Heart left ventricle (tissue), 16 donors: ENCODE measurements around the gene OLFML2B. TPM values are rescaled to one million over a fixed set of nuclear protein-coding genes. Genes with fewer than 3 reads are reported as not detected.
A peak's percentile ranks its signal among the peaks of the same experiment; 100 is the strongest.

ENCODE experiments used
- ATAC-seq, 4 donors: fragments of 200-7000 bp; cut with Tn5 transposase; one replicate each; pipeline ENCODE4 v1.9.1; 2020 to 2022; ENCODE audit warnings: moderate library complexity in 4 of 4, mild to moderate bottlenecking in 3 of 4, moderate number of reproducible peaks in 1 of 4
- DNase-seq, 5 donors: peaks; one replicate each; pipeline ENCODE4 v3.0.0-alpha.2; 2020
- H3K27ac ChIP-seq, 12 donors: fragments of 200-600 bp; sonication (generic) in 4 of 12; one replicate each; pipeline versions ENCODE4 v1.5.0 to v1.8.0; 2016 to 2022; ENCODE audit warnings: mild to moderate bottlenecking in 2 of 12
- H3K27me3 ChIP-seq, 9 donors: fragments of 200-600 bp; sonication (generic) in 2 of 9; one replicate each; pipeline versions ENCODE4 v1.5.1 to v1.8.0; 2016 to 2022; ENCODE audit warnings: mild to moderate bottlenecking in 3 of 9
- H3K36me3 ChIP-seq, 9 donors: fragments of 200-600 bp; sonication (generic) in 2 of 9; one replicate each; pipeline versions ENCODE4 v1.5.0 to v1.8.0; 2018 to 2022; ENCODE audit warnings: mild to moderate bottlenecking in 2 of 9
- H3K4me1 ChIP-seq, 12 donors: fragments of 200-600 bp; sonication (generic) in 4 of 12; one replicate each; pipeline versions ENCODE4 v1.5.0 to v1.8.0; 2016 to 2022; ENCODE audit warnings: mild to moderate bottlenecking in 3 of 12
- H3K4me3 ChIP-seq, 12 donors: fragments of 200-600 bp; sonication (generic) in 4 of 12; one replicate each; pipeline versions ENCODE4 v1.5.0 to v1.8.0; 2017 to 2022; ENCODE audit warnings: mild to moderate bottlenecking in 9 of 12, moderate library complexity in 4 of 12
- H3K9me3 ChIP-seq, 12 donors: fragments of 200-600 bp; sonication (generic) in 4 of 12; one replicate each; pipeline versions ENCODE4 v1.5.0 to v1.8.0; 2016 to 2022; ENCODE audit warnings: mild to moderate bottlenecking in 1 of 12
- CTCF ChIP-seq, 12 donors: fragments of 200-600 bp; sonication (generic) in 4 of 12; IDR thresholded peaks; one replicate each; pipeline versions ENCODE4 v1.5.0 to v1.8.0; 2018 to 2022; ENCODE audit warnings: antibody characterized with exemption in 12 of 12, mild to moderate bottlenecking in 5 of 12
- POLR2A ChIP-seq, 2 donors: fragments of 450-650 bp; IDR thresholded peaks; one replicate each; pipeline ENCODE4 v1.6.1; 2017; ENCODE audit warnings: antibody characterized with exemption in 2 of 2, mild to moderate bottlenecking in 2 of 2, moderate library complexity in 2 of 2
- WGBS, 4 donors: extraction: QIAGEN DNeasy Blood & Tissue Kit in 2 of 4; methylation state at CpG; one replicate each; pipeline versions ENCODE4 v1.1.5 to v1.1.7; 2013 to 2018; 5-methylcytosine and 5-hydroxymethylcytosine counted together
- intact Hi-C, 10 donors: fragments of 100-400 bp; cut with DNase I; formaldehyde crosslinking; loops; one replicate each; pipeline versions ENCODE4 v1.11.1 to v1.14.2; 2022
- polyA plus RNA-seq, 2 donors: library from polyadenylated mRNA; stranded (reverse); fragments of 200-250 nt; gene quantifications; one replicate each; pipeline ENCODE4 v1.2.3, GENCODE V29; 2013
- total RNA-seq, 9 donors: library from RNA; depleted of rRNA in 2 of 9; stranded (reverse); fragments of >200 nt in 2 of 9; fragmentation: NEBNext Ultra II Directional in 3 of 9; extraction: Animal tissue kit (Norgen Biotek cat#: 25700) in 3 of 9; gene quantifications; one replicate each; pipeline versions ENCODE4 v1.1.0 to v1.2.4, GENCODE V29; 2016 to 2023
- donor health status: ischemic (EF 13 %, LVEDD 7.1; RV severe dilation, severe dysfunction).
- donor health status: healthy with polysubstance abuse.
- donor health status: DM: no; HTN: yes; CAD: no.
- donor health status: DM: no; HTN: no; CAD: no.
- donor health status: ischemic (EF 25% LVEDD 6.9; RV normal size, moderate dysfunction).
- donor health status: ischemic (EF 25% LVEDD 5.7; RV mildly dilated, moderate dysfunction).
- donor health status: healthy.
- donor health status: DM: yes; HTN: yes; CAD: no.
- donor health status: ischemic (EF 35%, LVEDD 5.7; RV mildly dilated, moderate dysfunction).
- donor health status: nonischemic (EF 11% LVEDD 7.7; RV severe dilation, severe dysfunction).
- donor health status: DM: yes; HTN: yes; CAD: no.
- donor health status: PGD.
- donor health status: ischemic (EF 29% LVEDD 5.4; RV normal size, mild dysfunction).
- donor health status: nonischemic (EF 23%, LVEDD 6.1; RV moderate dilation, normal function).

Gene OLFML2B
- total and polyA plus RNA-seq, 11 donors, result 0.75 to 39.2 (median 2.8) TPM

- peak overlapping the region in 1 of 12 donors; percentile 47 for H3K27ac ChIP-seq
- intact Hi-C loops, result loop anchor here in 1 of 10 donors (10.0 kb wide), 1 partner anchor 73 kb away; no protein-coding TSS in a partner anchor
- H3K27me3 ChIP-seq, result no peaks in the 10 kb centered on the region
- 51 to 73% (median 65%) methylated on average over 3 of the region's 3 CpGs for WGBS, 4 donors
- peaks cover 0 to 40% (median 17%) of the 10 kb centered on the region in 12 donors for H3K4me1 ChIP-seq
- no peak for TF ChIP-seq POLR2A (IDR thresholded peaks at IDR 0.05)
- TF ChIP-seq CTCF (IDR thresholded peaks at IDR 0.05), result no peak
- ATAC-seq (peak in 1 of 4 donors; percentile 14), DNase-seq (no peak)
- no peak overlapping the region for H3K4me3 ChIP-seq
- peaks cover 0 to 5% (median 0%) of the 10 kb centered on the region in 9 donors for H3K36me3 ChIP-seq
- no peaks in the 10 kb centered on the region for H3K9me3 ChIP-seq
Measured at GRCh38 chr1:162007466-162007865, 16.2 kb downstream of the OLFML2B start.

- H3K4me1 ChIP-seq, result peaks cover 0 to 28% (median 12%) of the 10 kb centered on the region in 12 donors
- no peak for ATAC-seq
- intact Hi-C loops, result loop anchor here in 1 of 10 donors (10.0 kb wide), 1 partner anchor 71 kb away; no protein-coding TSS in a partner anchor
- H3K4me3 ChIP-seq, result no peak overlapping the region
- H3K36me3 ChIP-seq, result peaks cover 0 to 5% (median 0%) of the 10 kb centered on the region in 9 donors
- H3K9me3 ChIP-seq, result no peaks in the 10 kb centered on the region
- no peak overlapping the region for H3K27ac ChIP-seq
- no peaks in the 10 kb centered on the region for H3K27me3 ChIP-seq
- no peak for TF ChIP-seq CTCF (IDR thresholded peaks at IDR 0.05)
- TF ChIP-seq POLR2A (IDR thresholded peaks at IDR 0.05), result no peak
- 83 to 87% (median 86%) methylated on average over 6 of the region's 6 CpGs for WGBS, 4 donors
- no peak for DNase-seq
Measured at GRCh38 chr1:162006081-162006480, 17.6 kb downstream of the OLFML2B start.

GRCh38 chr1:162004441-162004950, 19.2 kb downstream of the OLFML2B start:
- TF ChIP-seq POLR2A (IDR thresholded peaks at IDR 0.05), result no peak
- TF ChIP-seq CTCF (IDR thresholded peaks at IDR 0.05), result no peak
- intact Hi-C loops, result loop anchor here in 1 of 10 donors (10.0 kb wide), 1 partner anchor 70 kb away; no protein-coding TSS in a partner anchor
- H3K36me3 ChIP-seq, result peaks cover 0 to 5% (median 0%) of the 10 kb centered on the region in 9 donors

GRCh38 chr1:162003830-162004215, 19.8 kb downstream of the OLFML2B start:
- Histone ChIP-seq H3K4me3 (peak overlapping the region in 5 of 12 donors; percentile 23 to 48 (median 27)), H3K4me1 (peaks cover 0 to 29% (median 2%) of the 10 kb centered on the region in 12 donors), H3K9me3 (no peaks in the 10 kb centered on the region), H3K36me3 (peaks cover 0 to 7% (median 0%) of the 10 kb centered on the region in 9 donors), H3K27me3 (no peaks in the 10 kb centered on the region), H3K27ac (peak overlapping the region in 6 of 12 donors; percentile 3 to 93 (median 49))
- WGBS, 4 donors, result 71 to 90% (median 75%) methylated on average over 5 of the region's 5 CpGs
- peak; percentile 32 to 83 (median 78) for ATAC-seq
- no peak for TF ChIP-seq CTCF (IDR thresholded peaks at IDR 0.05)
- no peak for TF ChIP-seq POLR2A (IDR thresholded peaks at IDR 0.05)
- peak in 3 of 5 donors; percentile 36 to 56 (median 39) for DNase-seq
- intact Hi-C loops, result loop anchor here in 1 of 10 donors (10.0 kb wide), 1 partner anchor 69 kb away; no protein-coding TSS in a partner anchor

More at GRCh38 chr1:162004441-162004950, 19.2 kb downstream of the OLFML2B start:
- H3K4me3 ChIP-seq, result no peak overlapping the region
- no peaks in the 10 kb centered on the region for H3K27me3 ChIP-seq
- no peak for ATAC-seq
- peaks cover 0 to 28% (median 3%) of the 10 kb centered on the region in 12 donors for H3K4me1 ChIP-seq
- H3K27ac ChIP-seq, result peak overlapping the region in 5 of 12 donors; percentile 3 to 93 (median 48)
- DNase-seq, result no peak
- 85 to 94% (median 93%) methylated on average over 3 of the region's 3 CpGs for WGBS, 4 donors
- no peaks in the 10 kb centered on the region for H3K9me3 ChIP-seq
